Measurements from ENCODE around the gene PODXL.
A peak's percentile ranks its signal among the peaks of the same experiment; 100 is the strongest.
"Not testable (repeated sequence)": the region's sequence is repeated elsewhere in the genome, so short reads cannot be mapped to it uniquely, and the experiment has no call there.

PODXL gene

DNA sequence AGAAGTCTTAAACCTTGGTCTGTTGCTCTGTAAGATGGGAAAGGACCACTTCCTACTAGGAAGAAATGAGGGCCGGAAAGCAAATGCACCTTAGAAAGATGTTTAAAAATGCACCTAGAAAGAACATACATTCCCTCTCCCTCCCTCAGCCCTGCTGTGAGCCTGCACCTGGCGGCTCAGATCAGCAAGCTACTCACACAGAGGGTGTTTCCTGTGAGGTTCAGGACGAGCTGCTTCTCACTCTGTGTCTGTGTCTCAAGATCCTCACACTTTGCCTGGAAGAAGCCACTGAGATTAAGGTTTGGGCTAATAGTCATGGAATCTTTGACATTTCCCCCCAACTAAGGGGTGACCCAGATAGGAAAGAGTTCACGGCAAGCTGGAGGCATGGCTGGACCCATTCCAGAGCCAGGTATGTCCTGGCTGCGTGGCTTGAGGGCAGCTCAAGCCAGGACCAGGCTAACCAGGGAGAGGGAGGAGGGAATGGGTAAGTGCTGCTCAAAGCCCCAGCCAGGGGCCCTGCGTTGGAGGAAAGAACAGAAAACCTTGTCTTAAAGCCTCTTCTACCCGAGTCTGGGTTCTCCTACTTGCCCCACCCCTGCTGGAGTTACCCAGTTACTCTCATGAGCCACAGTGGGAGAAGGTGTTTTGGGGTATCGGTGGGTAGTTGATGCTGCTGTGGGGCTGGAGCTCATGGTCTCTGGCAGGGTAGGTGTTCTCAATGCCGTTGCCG is 47.5 kb downstream of the PODXL start:
- DNase-seq (ENCODE audit: low spot score): no peak

DNA sequence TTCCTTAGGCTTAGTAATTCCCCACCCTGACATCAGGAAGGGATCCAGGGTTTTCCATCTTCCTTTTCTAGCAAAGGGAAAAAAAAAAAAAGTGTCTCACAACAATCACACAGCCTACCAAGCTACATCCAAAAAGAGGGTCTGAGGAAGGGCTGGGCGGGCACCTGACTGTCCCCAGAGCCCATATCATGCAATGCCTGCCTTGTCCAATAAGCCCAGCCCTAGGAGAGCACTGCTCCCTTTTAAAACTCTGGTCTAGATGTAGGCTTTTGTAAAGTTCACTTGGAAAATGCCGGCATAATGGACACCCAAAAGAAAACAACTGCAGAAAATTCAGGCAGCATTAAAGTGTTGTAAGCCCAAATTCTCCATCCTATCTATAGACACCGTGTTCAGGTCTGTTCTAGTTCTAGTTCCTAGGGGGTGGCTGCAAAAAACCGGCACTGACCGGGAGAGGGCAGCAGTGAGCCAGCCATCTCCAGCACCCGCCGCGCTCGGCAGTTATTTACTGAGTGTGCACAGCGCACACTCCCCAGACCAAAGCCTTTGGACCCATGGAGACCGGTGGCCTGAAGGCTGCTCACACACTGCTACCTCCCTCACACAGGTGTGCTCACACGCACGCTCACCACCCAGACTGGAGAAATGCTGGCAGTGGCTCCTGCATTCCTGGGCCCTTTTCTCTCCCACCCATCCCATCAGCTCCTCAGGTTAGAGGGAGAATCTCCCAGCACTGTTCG is 48.7 kb downstream of the PODXL start:
- DNase-seq (ENCODE audit: low spot score): peak; percentile 76

DNA sequence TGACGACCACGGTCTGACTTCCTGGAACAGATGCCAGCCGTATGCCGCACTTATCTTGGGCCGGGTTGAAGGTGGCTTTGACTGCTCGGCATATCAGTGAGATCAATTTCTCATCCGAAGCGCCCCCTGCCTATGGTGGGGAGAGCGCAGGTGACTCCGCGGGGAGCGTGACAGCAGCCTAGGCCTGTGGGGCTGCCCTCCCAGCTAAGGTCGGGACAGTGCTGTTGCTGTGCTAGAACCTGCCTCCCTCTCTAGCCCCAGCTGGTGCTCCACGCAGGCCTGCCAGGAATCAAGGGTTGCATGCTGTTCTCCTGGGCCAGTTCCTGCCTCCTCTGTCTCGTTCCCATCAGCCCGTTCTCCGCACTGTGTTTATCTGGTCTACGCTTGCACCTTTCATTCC is 49.8 kb downstream of the PODXL start:
- no peak for DNase-seq (ENCODE audit: low spot score)

DNA sequence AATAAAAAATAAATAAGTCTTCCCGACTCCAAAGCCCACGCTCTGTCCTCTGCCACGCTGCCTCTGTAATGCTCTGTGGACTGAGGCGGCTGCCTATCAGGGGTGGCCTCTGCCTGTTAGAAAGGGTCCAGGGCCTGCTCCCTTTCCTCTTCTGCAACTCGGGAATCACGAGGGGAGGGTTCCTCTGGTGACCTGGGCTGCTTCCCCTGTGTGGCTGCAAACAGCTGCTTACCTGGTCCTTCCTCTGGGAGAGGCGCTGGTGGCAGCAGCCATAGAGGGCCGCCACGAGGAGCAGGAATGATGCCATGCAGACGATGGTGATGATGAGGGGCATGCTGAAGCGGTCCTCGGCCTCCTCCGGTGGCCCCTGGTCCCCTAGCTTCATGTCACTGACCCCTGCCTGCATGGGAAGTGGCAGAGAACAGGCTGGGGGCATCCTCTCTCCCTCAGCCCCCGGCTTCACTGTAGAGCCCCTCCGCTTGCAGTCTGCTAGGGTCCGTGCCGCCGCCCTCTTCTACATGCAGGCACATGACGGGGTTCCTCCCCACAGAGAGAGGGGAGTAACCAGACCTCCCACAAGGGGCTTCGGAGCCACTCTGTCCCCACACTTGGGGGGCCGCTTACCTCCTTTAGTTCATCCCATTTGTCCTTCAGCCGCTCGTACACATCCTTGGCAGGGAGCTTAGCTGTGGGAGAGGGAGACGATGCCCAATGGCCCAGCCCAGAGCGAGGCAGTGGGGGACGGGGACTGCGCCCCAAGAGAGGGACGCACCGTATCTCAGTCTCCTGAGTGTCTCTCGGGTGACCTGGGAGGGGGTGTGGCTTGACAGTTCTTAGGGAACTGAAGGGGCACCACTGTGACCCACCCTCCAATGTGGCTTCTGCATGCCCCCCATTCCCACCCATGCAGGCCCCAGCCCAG is 50.5 kb downstream of the PODXL start:
- no peak for DNase-seq (ENCODE audit: low spot score)

DNA sequence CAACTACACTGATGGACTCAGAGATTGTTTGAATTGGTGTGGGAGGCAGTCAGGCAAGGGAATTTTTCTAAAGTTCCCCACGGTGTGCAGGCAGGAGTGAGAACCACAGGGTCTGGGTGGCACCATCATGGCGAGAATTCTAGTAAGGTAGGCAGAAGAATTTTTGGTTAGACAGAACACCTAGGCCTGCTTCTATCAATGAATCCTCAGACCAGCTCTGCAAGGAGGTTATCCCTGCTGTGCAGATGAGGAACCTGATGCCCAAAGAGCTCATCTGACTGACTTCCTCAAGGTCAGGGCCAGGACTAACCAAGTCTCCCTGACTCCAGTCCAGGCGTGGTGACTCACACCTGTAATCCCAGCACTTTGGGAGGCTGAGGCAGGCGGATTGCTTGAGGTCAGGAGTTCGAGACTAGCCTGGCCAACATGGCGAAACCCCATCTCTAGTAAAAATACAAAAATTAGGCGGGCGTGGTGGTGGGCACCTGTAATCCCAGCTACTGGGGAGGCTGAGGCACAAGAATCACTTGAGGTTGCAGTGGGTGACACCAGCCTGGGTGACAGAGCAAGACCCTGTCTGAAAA is 51.3 kb downstream of the PODXL start:
- DNase-seq (ENCODE audit: low spot score): not testable (repeated sequence)

DNA sequence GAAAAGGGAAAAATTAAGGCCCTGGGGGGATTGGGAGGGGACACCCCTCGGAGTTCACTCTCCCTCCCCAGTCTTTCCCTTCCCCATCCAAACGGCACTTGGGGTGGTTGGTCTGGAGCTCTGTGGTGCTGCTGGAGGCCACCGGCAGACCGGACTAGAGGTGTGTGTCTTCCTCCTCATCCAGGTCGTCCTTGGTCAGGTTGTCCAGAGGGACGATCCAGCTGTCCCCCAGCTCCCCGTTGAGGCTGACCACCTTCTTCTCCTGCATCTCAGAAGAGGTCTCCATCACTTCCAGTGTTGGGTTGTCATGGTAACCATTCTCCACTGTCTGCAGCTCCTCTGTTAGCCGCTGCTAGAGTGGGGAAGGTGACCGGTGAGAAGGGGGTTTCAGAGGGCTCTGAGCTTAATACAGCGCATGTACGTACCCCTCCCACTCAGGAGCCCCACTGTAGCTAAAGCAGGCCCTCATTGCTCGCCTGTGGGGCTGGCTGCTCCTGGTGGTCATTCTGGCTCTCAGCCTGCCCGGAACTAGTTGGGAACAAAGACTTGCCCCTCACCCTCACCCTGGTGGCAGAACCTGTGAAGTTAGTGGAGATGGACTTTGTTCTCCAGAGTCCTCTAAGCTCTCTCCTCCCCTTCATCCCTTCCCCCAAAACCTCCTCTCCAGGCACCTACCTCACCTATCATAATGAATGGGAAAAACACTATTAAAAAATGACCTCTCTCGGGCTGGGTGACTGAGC is 52.1 kb downstream of the PODXL start:
- no peak for DNase-seq (ENCODE audit: low spot score)

DNA sequence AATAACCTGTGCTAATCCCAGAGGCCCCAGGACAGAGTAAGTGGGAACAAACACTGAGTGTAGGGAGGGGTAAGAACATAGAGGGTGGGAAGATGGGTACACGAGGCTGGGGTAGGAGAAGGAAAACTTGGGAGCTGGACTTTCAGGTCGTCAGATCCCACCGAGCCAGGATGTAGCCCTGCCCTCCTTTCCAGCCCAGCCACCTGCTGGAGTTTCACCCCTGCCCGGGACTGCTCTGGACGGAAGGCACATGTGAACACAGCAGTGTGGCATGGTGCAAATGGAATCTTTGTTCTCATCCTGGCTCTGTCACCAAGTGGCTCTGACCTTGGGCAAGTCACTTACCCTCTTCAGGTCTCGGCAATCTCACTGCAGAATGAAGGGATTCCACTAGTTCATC is 52.8 kb downstream of the PODXL start:
- DNase-seq (ENCODE audit: low spot score): no peak

DNA sequence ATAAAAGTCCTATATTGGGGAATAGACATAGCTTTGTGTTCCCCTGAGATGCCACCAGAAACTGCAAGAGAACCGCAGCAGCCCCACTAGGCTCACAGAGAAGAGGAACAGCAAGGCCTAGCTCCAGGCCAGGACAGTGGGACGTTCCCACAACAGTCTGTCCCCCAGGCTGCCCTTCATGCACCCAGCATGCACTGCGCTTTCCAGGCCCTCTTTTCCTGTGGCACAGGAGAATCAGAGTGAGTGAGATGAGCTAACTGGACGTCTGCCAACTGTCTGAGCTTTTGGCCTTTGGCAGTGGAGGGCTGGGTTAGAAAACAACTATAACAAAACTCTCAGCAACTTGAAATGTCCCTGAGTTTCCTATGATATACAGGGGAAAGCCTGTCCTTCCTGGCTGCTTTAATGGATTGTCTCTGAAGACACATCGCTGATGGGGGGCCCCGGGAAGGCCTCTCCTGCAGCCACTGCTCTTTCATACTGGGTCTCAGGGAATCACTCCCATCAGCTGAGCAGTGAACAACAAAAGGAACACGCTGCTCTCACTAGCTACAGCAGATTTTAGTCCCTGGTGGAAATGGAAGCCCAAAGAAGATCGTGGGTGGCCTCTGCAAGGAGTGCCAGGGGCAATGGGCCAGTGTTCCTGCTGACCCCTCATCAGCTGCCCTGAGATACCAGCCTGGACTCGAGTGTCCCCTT is 53.5 kb downstream of the PODXL start:
- peak; percentile 43 for DNase-seq (ENCODE audit: low spot score)

DNA sequence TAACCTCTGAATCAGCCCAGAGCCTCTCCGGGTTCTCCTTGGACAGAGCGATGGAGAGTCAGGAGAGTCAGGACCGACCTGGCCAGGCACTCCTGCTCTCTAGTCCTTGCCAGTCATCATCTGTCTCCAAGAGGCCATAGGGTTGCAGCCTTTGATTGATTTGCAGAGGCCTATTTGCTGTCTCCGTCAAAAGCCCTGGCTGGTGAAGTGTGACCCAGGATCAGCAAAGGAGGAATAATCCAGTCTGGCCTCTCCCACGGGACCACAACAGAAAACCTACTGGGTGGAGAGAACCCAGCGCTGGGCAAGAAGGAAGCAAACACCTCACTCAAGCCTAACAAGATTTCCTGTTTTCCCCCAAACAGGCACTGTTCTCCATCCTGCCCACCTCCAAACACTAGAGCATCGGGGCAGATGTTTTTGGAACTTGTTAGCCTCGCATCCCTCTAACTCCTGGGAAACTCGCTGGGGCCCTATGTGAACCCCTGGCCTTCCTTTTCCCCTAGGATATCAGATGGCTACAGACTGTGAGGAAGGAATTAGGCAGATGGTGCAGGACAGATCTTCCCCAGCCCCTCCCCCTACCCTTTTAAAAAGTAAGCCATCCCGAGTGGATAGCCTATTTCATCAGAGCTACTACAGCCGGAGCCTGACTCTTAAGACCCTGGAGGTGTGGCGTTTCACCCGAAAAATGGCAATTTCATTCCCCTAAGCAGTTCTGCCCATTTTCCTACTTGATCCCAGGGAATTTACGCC is 54.3 kb downstream of the PODXL start:
- DNase-seq (ENCODE audit: low spot score): no peak

DNA sequence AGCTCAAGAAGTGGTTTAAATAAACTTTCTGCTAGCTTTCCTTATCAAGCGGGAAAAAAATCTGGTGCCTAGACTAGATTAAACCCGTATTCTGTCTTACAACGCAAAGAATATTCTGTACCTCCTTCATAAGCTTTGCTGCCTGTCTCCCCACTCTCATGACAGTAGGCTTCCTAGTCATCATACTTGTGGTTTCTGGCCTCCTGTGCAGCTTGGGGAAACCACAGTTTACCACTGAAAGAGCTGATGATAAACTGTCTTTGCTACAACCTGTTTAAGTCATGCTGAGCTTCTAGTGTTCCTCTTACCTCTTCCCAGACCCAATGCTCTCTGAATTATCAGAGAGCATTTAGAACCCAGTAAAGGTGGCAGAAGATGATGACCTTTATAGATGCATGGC is 55.0 kb downstream of the PODXL start:
- peak; percentile 55 for DNase-seq (ENCODE audit: low spot score)

DNA sequence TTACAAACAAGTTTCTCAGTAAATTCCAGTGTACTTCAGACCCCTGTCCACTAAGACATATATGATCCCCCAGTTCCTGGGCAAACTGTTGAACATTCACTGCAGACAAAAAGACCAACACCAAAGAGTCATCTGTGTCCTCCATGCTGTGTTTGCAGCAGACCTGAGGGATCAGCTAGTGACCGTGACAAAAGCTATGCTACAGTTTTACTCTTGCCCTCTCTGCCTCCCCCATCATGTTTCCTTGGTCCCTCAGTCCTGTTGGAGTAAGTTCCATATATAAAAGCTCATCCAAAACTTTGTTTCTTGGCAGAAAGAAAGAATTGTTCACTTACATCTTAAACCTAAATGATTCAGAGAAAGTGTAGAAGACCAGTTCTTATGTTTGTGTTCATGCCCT is 56.1 kb downstream of the PODXL start:
- no peak for DNase-seq (ENCODE audit: low spot score)

DNA sequence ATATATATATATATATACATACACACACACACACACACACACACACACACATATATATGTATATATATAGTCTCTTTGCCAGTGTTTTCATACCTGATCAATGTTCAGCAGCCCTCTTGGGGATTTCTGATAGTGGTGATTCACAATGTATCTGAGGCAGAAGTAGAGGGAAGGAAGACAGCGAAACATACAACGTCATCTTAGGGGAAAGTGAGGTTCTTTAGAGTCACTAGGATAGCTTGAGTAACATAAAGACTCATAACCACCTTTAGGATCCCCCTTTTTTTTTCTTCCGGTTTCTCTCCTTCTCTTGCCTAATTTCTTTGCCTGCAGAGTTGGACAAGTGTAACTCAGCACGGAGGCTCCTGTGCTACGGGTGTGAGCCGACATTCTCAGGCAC is 56.6 kb downstream of the PODXL start:
- no peak for DNase-seq (ENCODE audit: low spot score)

DNA sequence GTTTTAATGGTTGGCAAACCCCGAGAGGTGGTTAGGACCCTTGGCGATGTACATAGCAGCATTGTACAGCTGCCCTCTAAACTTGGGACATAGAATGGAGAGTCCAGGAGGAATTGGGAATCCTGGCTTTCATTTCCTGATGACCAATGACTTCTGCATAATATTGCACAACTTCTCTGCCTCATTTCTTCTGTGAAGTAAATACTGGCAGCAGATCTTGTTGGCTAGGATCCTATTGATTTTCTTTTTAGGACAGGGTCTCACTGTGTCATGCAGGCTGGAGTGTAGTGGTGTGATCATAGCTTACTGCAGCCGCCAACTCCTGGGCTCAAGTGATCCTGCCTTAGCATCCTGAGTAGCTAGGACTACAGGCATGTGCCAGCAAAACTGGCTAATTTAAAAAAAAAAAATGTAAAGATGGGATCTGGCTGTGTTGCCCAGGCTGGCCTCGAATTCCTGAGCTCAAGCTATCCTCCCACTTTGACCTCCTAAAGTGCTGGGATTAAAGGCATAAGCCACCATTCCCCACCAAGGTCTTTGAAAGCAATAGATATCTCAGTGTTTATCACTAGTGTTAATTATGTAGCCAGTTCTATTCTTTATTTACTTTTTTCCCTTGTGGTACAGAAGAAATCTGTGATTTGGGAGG is 58.1 kb downstream of the PODXL start:
- DNase-seq (ENCODE audit: low spot score): peak; percentile 40

DNA sequence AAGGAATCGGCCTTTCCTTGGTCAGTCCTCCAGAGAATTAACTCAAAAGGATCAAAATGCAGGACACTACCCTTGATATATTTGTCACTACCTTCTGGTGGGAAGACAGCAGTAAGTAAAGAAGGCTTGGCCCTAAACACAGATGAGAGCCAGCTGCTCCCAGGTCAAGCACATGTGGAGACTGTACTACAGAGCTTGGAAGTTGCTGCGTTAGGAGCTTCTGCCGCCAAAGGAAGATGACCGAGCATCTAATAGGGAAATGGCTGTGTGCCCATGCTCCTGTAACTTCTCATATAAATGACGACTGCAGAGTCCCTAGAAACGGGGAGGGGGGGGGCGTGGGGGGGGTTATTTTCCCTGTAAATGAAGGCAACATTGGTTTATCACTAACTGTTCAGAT is 59.0 kb downstream of the PODXL start:
- no peak for DNase-seq (ENCODE audit: low spot score)

DNA sequence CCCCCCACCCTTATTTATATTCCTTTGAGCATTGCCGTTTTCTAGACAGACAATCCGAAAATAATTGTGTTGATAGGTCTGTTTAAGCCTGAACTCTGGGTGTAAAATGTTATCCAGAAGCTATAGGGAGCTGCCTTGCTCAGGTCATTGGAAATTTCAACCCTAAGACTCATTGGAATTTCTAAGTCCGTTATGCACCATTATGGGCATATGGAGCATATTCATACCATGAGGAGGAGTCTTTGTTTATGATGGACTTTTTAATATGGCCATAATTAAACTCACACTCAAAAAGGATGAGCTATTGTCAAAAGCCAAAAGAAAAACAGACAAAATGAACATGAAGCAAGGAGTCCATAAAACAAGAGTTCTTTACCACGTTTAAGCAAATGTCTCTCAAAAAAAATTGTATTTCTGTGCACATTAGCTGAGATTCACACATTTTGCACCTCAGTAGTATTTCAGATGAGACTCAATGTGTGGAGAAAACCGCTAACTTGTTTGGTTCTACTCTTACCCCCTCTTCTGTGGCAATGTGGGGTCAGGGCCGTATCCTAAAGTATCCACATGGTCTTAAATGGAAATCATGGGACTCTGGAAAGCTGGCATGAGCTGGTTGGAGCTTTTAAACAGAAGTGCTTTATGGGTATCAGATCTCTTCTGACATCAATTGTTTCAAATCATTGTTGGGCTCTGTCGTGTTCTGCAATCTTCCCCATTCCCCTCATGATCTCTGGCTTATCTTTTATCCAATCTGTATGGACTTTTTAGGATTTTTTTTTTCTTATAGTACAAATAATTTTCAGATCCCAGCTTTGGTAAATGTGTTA is 60.5 kb downstream of the PODXL start:
- no peak for DNase-seq (ENCODE audit: low spot score)

DNA sequence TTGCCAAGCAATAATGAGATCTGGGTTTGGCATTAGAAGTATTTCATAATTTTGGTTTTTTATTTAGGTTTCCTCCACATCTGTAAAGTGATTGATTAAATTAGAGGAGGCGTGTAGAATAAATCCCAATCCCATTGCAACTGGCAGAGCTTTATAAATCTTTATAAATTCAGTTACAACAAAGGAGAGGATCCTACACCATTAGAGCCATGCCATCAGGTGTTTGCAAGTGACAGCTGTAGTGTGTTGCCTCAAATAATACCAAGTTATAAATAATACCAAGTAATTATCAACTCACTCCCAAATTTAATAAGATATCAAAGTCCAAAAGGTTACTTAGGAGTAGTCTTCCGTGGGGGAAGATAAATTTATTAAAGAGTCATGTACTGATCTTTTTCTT is 62.2 kb downstream of the PODXL start:
- DNase-seq (ENCODE audit: low spot score): no peak

DNA sequence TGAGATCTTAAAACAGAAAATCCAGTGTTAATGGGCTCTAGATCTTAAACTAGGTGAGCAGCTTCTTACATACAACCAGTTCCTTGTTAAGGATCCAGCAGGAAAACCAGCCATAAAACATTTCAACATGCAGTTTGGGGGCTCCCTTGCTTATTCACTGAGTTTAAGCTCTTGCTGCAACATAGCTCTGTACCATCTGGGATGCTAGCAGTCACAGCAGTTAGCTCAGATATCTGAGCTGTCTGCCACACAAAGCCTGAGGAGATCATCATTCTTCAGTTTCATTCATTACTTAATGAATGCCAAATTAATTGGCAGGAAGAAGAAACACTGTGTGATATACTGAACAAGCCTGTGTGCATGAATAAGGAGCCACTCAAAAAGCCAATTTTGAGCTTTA is 62.8 kb downstream of the PODXL start:
- no peak for DNase-seq (ENCODE audit: low spot score)

DNA sequence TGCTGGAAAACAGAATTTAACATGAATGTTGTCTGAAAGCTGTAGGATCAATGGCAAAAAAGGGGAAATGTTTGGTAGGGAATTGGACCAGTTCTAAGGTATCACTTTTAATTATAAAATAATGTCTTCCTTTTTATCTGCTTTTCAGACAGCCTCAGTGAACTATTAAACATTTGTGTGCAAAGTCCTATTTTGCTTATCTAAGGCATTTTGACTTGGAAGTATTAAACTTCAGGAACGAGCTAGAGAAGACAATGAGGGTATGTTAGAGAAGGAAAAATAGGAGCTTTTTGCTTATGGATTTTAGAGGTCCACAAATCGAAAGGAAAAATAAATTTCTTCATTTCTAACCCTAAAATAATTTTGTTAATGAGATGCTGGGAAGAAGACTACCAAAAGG is 63.3 kb downstream of the PODXL start:
- DNase-seq (ENCODE audit: low spot score): no peak

DNA sequence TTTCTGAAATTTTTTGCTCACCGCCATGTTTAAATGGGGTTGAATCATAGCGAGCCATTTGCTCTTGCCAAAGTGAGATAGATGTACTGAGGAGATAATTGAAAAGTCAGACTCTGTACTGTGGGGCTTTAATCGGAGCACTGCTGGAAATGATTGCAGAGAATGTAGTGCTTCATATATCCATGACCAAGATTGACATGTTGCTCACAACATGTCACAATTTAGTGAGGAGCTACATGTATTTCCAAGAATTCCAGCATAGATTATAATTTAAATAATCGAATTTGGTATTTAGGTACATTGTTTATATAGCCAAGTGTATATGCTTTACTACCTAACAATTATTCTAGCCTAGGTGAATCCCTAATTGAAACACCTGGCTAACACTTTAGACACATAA is 66.5 kb downstream of the PODXL start:
- no peak for DNase-seq (ENCODE audit: low spot score)
